Measurements from ENCODE around the gene TMEM163.
"Not testable (repeated sequence)": the region's sequence is repeated elsewhere in the genome, so short reads cannot be mapped to it uniquely, and the experiment has no call there.

The TMEM163 gene

DNA sequence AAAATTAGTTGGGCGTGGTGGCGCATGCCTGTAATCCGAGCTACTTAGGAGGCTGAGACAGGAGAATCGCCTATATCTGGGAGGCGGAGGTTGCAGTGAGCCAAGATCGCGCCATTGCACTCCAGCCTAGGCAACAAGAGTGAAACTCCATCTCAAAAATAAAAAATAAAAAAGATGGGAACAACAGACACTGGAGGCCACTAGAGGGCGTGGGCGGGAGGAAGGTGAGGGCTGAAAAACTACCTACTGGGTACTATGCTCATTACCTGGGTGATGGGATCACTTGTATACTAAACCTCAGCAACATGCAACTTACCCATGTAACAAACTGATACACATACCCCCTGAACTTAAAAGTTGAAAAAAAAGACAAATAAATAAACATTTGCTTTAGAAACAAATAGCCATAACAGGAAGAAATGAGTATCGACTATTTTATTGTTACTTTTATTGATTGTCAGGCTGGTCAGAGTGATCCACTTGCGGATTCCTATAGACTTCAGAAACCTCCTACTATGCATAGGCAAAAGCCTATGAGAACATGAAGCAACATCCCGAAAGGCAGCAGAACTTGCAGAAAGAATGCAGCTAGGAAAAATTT, 61.0 kb downstream of the TMEM163 start:
- no peak for DNase-seq (ENCODE audit: extremely low spot score)
- ChIA-PET CTCF (interaction anchor here (1.2 to 1.4 kb wide), 2 partner anchors 13 to 19 kb away, joined by 3 to 4 read pairs; no protein-coding TSS in a partner anchor), POLR2A (no interaction called here)
- TF ChIP-seq, protein P1, sequence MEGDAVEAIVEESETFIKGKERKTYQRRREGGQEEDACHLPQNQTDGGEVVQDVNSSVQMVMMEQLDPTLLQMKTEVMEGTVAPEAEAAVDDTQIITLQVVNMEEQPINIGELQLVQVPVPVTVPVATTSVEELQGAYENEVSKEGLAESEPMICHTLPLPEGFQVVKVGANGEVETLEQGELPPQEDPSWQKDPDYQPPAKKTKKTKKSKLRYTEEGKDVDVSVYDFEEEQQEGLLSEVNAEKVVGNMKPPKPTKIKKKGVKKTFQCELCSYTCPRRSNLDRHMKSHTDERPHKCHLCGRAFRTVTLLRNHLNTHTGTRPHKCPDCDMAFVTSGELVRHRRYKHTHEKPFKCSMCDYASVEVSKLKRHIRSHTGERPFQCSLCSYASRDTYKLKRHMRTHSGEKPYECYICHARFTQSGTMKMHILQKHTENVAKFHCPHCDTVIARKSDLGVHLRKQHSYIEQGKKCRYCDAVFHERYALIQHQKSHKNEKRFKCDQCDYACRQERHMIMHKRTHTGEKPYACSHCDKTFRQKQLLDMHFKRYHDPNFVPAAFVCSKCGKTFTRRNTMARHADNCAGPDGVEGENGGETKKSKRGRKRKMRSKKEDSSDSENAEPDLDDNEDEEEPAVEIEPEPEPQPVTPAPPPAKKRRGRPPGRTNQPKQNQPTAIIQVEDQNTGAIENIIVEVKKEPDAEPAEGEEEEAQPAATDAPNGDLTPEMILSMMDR (IDR thresholded peaks at IDR 0.05; ENCODE audit: control extremely low read depth, extremely low read depth, low read depth, missing control alignments), result peak; percentile 19

DNA sequence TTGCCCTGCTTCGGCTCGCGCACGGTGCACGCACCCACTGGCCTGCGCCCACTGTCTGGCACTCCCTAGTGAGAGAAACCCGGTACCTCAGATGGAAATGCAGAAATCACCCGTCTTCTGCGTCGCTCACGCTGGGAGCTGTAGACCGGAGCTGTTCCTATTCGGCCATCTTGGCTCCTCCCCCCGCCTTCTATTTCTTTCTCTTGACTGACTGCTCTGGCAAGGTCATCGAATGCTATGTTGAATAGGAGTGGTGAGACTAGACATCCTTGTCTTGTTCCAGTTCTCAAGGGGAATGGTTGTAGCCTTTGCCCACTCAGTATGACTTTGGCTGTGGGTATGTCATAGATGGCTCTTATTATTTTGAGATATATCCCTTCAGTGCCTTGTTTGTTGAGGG, 62.4 kb downstream of the TMEM163 start:
- POLR2A ChIA-PET; DNase-seq (ENCODE audit: extremely low spot score): not testable (repeated sequence)
- CTCF ChIA-PET, result interaction anchor here (0.9 to 1.2 kb wide), 2 partner anchors 15 to 17 kb away, joined by 4 read pairs; no protein-coding TSS in a partner anchor

DNA sequence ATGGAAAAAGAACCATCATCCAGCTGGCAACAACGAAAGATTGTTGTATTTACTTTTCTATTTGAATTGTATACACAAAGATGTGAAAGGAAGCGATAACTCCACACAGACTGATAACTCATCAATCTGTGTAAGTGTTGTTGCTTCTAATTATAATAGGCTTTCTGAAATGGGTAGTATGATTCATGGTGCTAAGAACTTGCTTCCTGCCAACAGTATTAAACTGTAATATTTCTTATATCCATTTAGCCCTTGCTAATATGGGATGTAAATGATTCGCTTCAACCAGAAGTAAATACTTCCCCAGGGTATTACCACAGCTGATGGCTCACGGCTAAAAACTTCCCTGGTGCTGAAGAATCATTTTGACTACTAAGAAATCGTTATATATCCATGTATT, 70.2 kb downstream of the TMEM163 start:
- TF ChIP-seq, protein P1 (IDR thresholded peaks at IDR 0.05; ENCODE audit: control extremely low read depth, extremely low read depth, low read depth, missing control alignments), result no peak
- POLR2A ChIA-PET, result no interaction called here
- DNase-seq (ENCODE audit: extremely low spot score), result no peak
- CTCF ChIA-PET, result no interaction called here

DNA sequence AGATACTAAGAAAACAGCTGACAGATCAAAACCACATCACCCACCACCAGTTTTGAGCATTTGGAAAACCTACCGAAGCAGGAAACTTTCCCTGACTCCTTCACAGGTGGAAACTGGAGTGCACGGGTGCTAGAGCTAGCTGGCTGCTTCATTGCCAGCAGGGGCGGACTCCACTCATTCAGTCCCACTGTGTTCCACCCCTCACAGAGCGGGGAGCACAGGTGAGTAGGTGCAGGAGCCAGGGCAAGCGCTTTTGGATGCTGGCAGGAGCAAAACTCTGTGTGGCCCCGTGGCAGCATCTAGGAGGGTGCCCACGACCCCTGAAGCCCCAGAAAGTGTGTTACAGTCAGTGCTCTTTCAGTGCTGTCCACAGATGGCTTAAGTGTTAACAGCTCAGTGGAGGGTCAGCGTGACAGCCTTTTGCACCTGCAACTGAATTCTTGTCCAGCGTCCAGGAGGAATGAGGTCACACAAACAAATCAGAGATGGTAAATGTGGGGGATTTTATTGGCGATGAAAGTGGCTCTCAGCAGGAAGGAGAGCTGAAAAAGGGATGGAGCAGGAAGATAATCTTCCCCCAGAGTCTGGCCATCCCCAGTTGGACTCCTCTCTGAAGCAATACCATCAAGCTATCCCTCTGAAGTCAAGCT, 71.1 kb downstream of the TMEM163 start:
- TF ChIP-seq, protein P1 (IDR thresholded peaks at IDR 0.05; ENCODE audit: control extremely low read depth, extremely low read depth, low read depth, missing control alignments), result no peak
- no peak for DNase-seq (ENCODE audit: extremely low spot score)
- CTCF ChIA-PET, result no interaction called here
- POLR2A ChIA-PET, result no interaction called here

DNA sequence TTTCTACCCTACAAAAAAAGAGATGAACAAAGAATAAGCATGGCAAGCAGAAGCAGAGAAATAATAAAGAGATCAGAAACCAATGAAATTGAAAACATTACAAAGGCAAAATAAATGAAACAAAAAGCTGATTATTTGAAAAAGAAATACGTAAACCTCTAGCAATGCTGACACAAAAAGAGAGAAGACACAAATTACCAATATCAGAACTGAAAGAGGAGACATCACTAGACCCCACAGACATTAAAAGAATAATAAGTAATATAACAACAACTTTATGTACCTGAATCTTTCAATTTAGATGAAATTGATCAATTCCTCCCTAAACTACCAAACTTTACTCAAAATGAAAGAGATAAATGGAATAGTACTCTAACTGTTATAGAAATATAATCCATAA, 75.9 kb downstream of the TMEM163 start:
- POLR2A ChIA-PET, result no interaction called here
- TF ChIP-seq, protein P1 (IDR thresholded peaks at IDR 0.05; ENCODE audit: control extremely low read depth, extremely low read depth, low read depth, missing control alignments), result no peak
- DNase-seq (ENCODE audit: extremely low spot score), result no peak
- CTCF ChIA-PET, result interaction anchor here (0.9 kb wide), 1 partner anchor 23 kb away, joined by 3 read pairs; no protein-coding TSS in a partner anchor

DNA sequence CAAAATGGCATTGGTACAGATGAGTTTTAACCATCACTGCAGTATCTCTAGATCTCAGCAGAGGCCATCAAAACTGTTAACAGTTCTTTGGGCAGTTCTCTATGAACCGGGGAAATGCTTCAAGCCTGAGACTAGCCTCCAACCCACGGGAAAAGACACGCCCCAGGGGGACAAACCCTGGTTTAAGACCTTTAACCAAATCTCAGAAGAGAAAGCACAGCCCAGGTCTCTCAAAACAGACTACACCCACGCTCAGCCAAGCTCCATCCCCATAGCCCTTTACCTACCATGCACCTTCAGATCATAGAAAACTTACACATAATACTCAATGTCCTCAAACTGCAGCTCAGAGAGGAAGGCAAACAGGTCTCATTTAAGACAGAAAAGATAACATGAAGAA, 78.3 kb downstream of the TMEM163 start:
- DNase-seq (ENCODE audit: extremely low spot score), result no peak
- POLR2A ChIA-PET, result no interaction called here
- CTCF ChIA-PET, result no interaction called here
- TF ChIP-seq, protein P1 (IDR thresholded peaks at IDR 0.05; ENCODE audit: control extremely low read depth, extremely low read depth, low read depth, missing control alignments), result no peak

DNA sequence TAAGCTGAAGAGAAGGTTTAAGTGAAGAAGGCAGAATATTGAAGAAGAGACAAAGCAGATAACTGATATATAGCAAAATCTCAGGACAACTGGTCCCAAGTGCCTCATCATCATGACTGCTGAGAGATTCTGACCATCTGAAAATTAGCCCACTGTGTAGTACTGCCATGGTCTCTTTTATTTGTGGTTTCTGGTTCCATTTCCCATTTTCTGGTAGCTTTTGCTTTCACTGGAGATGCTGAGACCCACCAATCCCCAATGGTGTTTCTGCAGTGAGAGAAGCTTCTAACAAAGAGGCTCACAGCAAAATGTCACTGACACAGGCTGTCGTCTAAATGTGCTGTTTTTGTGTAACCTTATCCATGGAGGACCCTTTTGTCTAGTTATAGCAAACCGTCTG, 79.5 kb downstream of the TMEM163 start:
- no peak for DNase-seq (ENCODE audit: extremely low spot score)
- TF ChIP-seq, protein P1 (IDR thresholded peaks at IDR 0.05; ENCODE audit: control extremely low read depth, extremely low read depth, low read depth, missing control alignments), result no peak
- ChIA-PET CTCF (interaction anchor here (0.9 kb wide), 1 partner anchor 18 kb away, joined by 4 read pairs; no protein-coding TSS in a partner anchor), POLR2A (no interaction called here)
